ENCODE results near the gene KRT13. TPM values are rescaled to one million over a fixed set of nuclear protein-coding genes. Genes with fewer than 3 reads are reported as not detected.

The KRT13 gene
- total and polyA plus RNA-seq, 2 of the 4 experiments (the other 2 are of a cell fraction) = 0.18 to 0.56 TPM

DNA sequence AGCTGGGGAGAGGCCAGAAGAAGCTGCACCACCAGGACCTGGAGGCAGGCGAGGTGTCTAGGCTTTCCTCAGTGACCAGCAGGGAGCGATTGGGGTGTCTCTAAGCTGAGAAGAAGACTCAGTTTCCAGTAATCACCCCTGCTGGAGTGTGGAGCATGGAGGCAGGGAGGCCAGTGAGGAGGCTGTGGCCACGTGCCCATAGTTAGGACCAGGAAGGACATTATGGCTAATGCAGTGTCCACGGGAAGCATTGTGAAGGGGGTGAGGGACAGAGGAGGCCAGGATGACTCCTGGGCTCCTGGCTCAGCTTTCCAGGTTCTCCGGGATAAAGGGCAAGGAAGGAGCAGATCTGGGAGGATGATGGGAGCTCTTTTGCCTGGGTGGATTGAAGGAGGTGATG lies 5.7 kb downstream of the KRT13 start:
- in situ Hi-C loops (cut with MboI; ENCODE audit: low sequenced_read_pairs) = no loop called here
- POLR2A ChIA-PET (ENCODE audit: unreplicated experiment) = no interaction called here
- no TSS peak for BruUV-seq (replicated peaks)

More for the DNA sequence above, 5.7 kb downstream of the KRT13 start:
- Histone ChIP-seq H4K91ac (ENCODE audit: insufficient read depth, low read depth, low read length) (peak overlapping the region; percentile 86), H2AK5ac (ENCODE audit: low read depth, low read length) (peak overlapping the region; percentile 94), H3K14ac (replicated peaks; ENCODE audit: low read depth, low read length) (peak overlapping the region; percentile 88), H2BK20ac (ENCODE audit: low read depth, low read length) (peak overlapping the region; percentile 69), H3K27me3 (ENCODE audit: control insufficient read depth, insufficient read depth, low read length) (no peaks in the 10 kb centered on the region), H2AFZ (replicated peaks; ENCODE audit: low read length, poor library complexity) (peak overlapping the region; percentile 84), H3K56ac (ENCODE audit: extremely low read depth, insufficient read depth, low read length) (no peak overlapping the region), H3K27ac (ENCODE audit: insufficient read depth, low read length) (no peak overlapping the region; the same call in 1 of the 2 replicates), H4K20me1 (ENCODE audit: insufficient read depth, low read length) (no peaks in the 10 kb centered on the region), H3K9ac (ENCODE audit: low read depth, low read length) (no peak overlapping the region), H3K18ac (ENCODE audit: low read depth, low read length) (no peak overlapping the region), H3K4me2 (ENCODE audit: low read depth, low read length) (no peak overlapping the region), H3K79me1 (ENCODE audit: low read depth in 1 of 2, low read length in 2 of 2) (no peaks in the 10 kb centered on the region), H2AK9ac (replicated peaks; ENCODE audit: low read depth, low read length, poor library complexity) (peak overlapping the region; percentile 89), H3K9me3 (ENCODE audit: control insufficient read depth, insufficient read depth, low read length) (no peaks in the 10 kb centered on the region), H2BK15ac (ENCODE audit: low read depth, low read length) (peak overlapping the region; percentile 64; the same call in 2 of the 3 replicates), H3K4me1 (ENCODE audit: control insufficient read depth, insufficient read depth, low read length) (peaks cover 16% of the 10 kb centered on the region), H3K4me3 (ENCODE audit: insufficient read depth, low read depth, low read length) (no peak overlapping the region), H4K5ac (ENCODE audit: low read depth, low read length) (no peak overlapping the region; the same call in 1 of the 2 replicates), H4K8ac (ENCODE audit: low read depth in 2 of 2, low read length in 2 of 2) (peak overlapping the region; percentile 64 to 77), H3K9me1 (ENCODE audit: insufficient read depth, low read length) (peaks cover 21% of the 10 kb centered on the region), H3K4ac (ENCODE audit: low read depth, low read length) (peak overlapping the region; percentile 86), H3K23ac (ENCODE audit: low read depth, low read length) (peak overlapping the region; percentile 76; the same call in 1 of the 2 replicates), H3K36me3 (ENCODE audit: control insufficient read depth, insufficient read depth, low read length) (no peaks in the 10 kb centered on the region), H2BK5ac (ENCODE audit: low read depth, low read length, poor library complexity, severe bottlenecking) (peak overlapping the region; percentile 12), H2BK120ac (ENCODE audit: low read depth, low read length) (peak overlapping the region; percentile 91)
- ATAC-seq (ENCODE audit: low read depth) = no peak
- intact Hi-C loops (cut with micrococcal nuclease) = loop anchor here (5.0 kb wide), 1 partner anchor 437 kb away; the partner anchor contains the start of gene KRTAP2-3
- no peak for TF ChIP-seq CHD1 (IDR thresholded peaks at IDR 0.05; ENCODE audit: low read depth, low read length)
- TF ChIP-seq BHLHE40 (IDR thresholded peaks at IDR 0.05; ENCODE audit: low read depth, low read length) = no peak
- TF ChIP-seq CTCF (conservative IDR thresholded peaks at IDR 0.05; ENCODE audit: low read depth, low read length) = no peak
- TF ChIP-seq SMC3 (IDR thresholded peaks at IDR 0.05; ENCODE audit: low read depth, low read length) = no peak
- no peak for TF ChIP-seq POLR2A (IDR thresholded peaks at IDR 0.05; ENCODE audit: low read depth, low read length)
- no peak for TF ChIP-seq RCOR1 (IDR thresholded peaks at IDR 0.05; ENCODE audit: insufficient replicate concordance, low read length)
- TF ChIP-seq MAFK (IDR thresholded peaks at IDR 0.05; ENCODE audit: low read depth, low read length) = no peak
- CTCF ChIA-PET = interaction anchor here (1.0 kb wide), 1 partner anchor 148 kb away, joined by 3 read pairs; no protein-coding TSS in a partner anchor
- no peak for DNase-seq
- dilution Hi-C loops (cut with HindIII; ENCODE audit: low sequenced_read_pairs, unreplicated experiment) = no loop called here
- 83% methylated on average over 1 of the region's 5 CpGs; no CpG with 5 or more reads in 1 of the 2 experiments for WGBS, 2 experiments (ENCODE audit: extremely low coverage in 2 of 2, insufficient read length in 1 of 2)

Data from IMR-90 (cell line).